RWPE1 (cell line): ENCODE results near the gene FREY1.

Experiments used
- CTCF ChIA-PET: fragments of 350-600 bp; sonication (Branson Sonifier 250); formaldehyde crosslinking; extraction: SDS; loops from one replicate; lab custom pipeline; 2021; lab: Yijun Ruan, JAX
- POLR2A ChIA-PET: fragments of 400-600 bp; formaldehyde crosslinking; extraction: SDS; loops from one replicate; lab custom pipeline; 2020; ENCODE audit warnings: antibody characterized with exemption; ENCODE audit not compliant: low non-redundant PET; lab: Yijun Ruan, JAX
- DNase-seq: peaks from one replicate; pipeline ENCODE4 v3.0.0; 2012; ENCODE audit warnings: low spot score
- H3K27ac ChIP-seq: fragments of 450-650 bp; 2 replicates; pipeline ENCODE4 v1.5.1; 2017
- CTCF ChIP-seq: fragments of 450-650 bp; conservative IDR thresholded peaks from 2 replicates; pipeline ENCODE4 v1.5.1; 2017; ENCODE audit warnings: low read depth, mild to moderate bottlenecking

FREY1 gene

GRCh38 chr11:45899086-45899447 is 8.0 kb downstream of the FREY1 start:
- no peak for DNase-seq
- ChIA-PET POLR2A (no interaction called here), CTCF (interaction anchor here (0.9 to 1.1 kb wide), 2 partner anchors 14 to 26 kb away, joined by 3 read pairs; no protein-coding TSS in a partner anchor)
- TF ChIP-seq CTCF = no peak
- H3K27ac ChIP-seq = peak overlapping the region; percentile 77

- CTCF ChIA-PET = interaction anchor here (1.0 to 1.4 kb wide), 2 partner anchors 15 to 21 kb away, joined by 3 to 5 read pairs; partner anchors contain the start of gene PEX16
- no peak overlapping the region for H3K27ac ChIP-seq
- no peak for DNase-seq
- TF ChIP-seq CTCF = no peak
- POLR2A ChIA-PET = no interaction called here
Measured at GRCh38 chr11:45897556-45897955, 9.5 kb downstream of the FREY1 start.

- no peak overlapping the region for H3K27ac ChIP-seq
- ChIA-PET CTCF (no interaction called here), POLR2A (interaction anchor here (0.5 kb wide), 1 partner anchor 1171 kb away, joined by 4 read pairs; no protein-coding TSS in a partner anchor)
- DNase-seq = no peak
- TF ChIP-seq CTCF = no peak
Measured at GRCh38 chr11:45896422-45896984, 10.6 kb downstream of the FREY1 start.

GRCh38 chr11:45895553-45896259 is 11.4 kb downstream of the FREY1 start:
- CTCF ChIA-PET = interaction anchor here (1.1 kb wide), 1 partner anchor 23 kb away, joined by 4 read pairs; no protein-coding TSS in a partner anchor
- POLR2A ChIA-PET = interaction anchor here (0.5 kb wide), 1 partner anchor 1170 kb away, joined by 4 read pairs; no protein-coding TSS in a partner anchor
- no peak overlapping the region for H3K27ac ChIP-seq
- DNase-seq = no peak
- TF ChIP-seq CTCF = no peak

- no peak for DNase-seq
- POLR2A ChIA-PET = no interaction called here
- no peak overlapping the region for H3K27ac ChIP-seq
- TF ChIP-seq CTCF = no peak
- CTCF ChIA-PET = interaction anchor here (1.1 kb wide), 1 partner anchor 22 kb away, joined by 4 read pairs; no protein-coding TSS in a partner anchor
Measured at GRCh38 chr11:45894555-45895247, 12.4 kb downstream of the FREY1 start.

GRCh38 chr11:45892856-45893255 is 14.2 kb downstream of the FREY1 start:
- H3K27ac ChIP-seq = no peak overlapping the region
- DNase-seq = no peak
- no peak for TF ChIP-seq CTCF
- ChIA-PET POLR2A (no interaction called here), CTCF (interaction anchor here (0.7 kb wide), 1 partner anchor 101 kb away, joined by 4 read pairs; no protein-coding TSS in a partner anchor)
